ENCODE measurements around the gene GABRA5. TPM values are rescaled to one million over a fixed set of nuclear protein-coding genes. Genes with fewer than 3 reads are reported as not detected.

GABRA5 gene
- total RNA-seq, 1 experiment from 2014 or later, result 4.9 TPM

GRCh38 chr15:26970712-26971210, 103.9 kb downstream of the GABRA5 start, which contains the start of gene GABRG3:
TSS of gene GABRG3 (plus strand) at chr15:26971181.
- Histone ChIP-seq H2AFZ (ENCODE audit: low read length) (no peak within 1 kb of the TSS), H2AK5ac (ENCODE audit: insufficient read length, low read length) (no peak within 1 kb of the TSS), H3K27ac (ENCODE audit: insufficient read length, low read depth, low read length) (no peak within 1 kb of the TSS), H4K5ac (ENCODE audit: insufficient read length, low read depth, low read length) (no peak within 1 kb of the TSS), H3K79me2 (ENCODE audit: insufficient read depth, low read length) (no peaks in the 10 kb centered on the region), H3K56ac (ENCODE audit: insufficient read length, low read depth, low read length) (no peak within 1 kb of the TSS), H3K14ac (ENCODE audit: insufficient read depth, low read length) (no peak within 1 kb of the TSS), H2BK20ac (ENCODE audit: low read depth, low read length, poor library complexity, severe bottlenecking) (no peak within 1 kb of the TSS), H3K23ac (ENCODE audit: insufficient read length, low read depth, low read length) (no peak within 1 kb of the TSS), H3K9me3 (ENCODE audit: control insufficient read depth, low read depth, low read length) (no peaks in the 10 kb centered on the region), H3K4me2 (ENCODE audit: insufficient read depth, insufficient read length, low read length) (peak within 1 kb of the TSS; percentile 85), H3K23me2 (ENCODE audit: insufficient read length, low read depth, low read length, poor library complexity, severe bottlenecking) (peaks cover 12% of the 10 kb centered on the region), H2BK120ac (ENCODE audit: low read depth, low read length, poor library complexity, severe bottlenecking) (no peak within 1 kb of the TSS), H3K18ac (ENCODE audit: insufficient read length, low read depth, low read length) (no peak within 1 kb of the TSS), H3K4ac (ENCODE audit: low read depth, low read length) (no peak within 1 kb of the TSS), H2BK5ac (ENCODE audit: insufficient read length, low read length) (no peak within 1 kb of the TSS), H4K8ac (replicated peaks; ENCODE audit: insufficient read length, low read depth, low read length) (no peak within 1 kb of the TSS), H3T11ph (ENCODE audit: low read length) (no peak within 1 kb of the TSS), H3K27me3 (ENCODE audit: insufficient read depth, low read length) (peaks cover 26% of the 10 kb centered on the region), H2BK12ac (ENCODE audit: insufficient read length, low read depth, low read length) (no peak within 1 kb of the TSS), H3K4me1 (ENCODE audit: insufficient read depth, low read length) (no peaks in the 10 kb centered on the region; the same call in 1 of the 2 replicates), H4K20me1 (ENCODE audit: control insufficient read depth, insufficient read depth, insufficient read length) (no peaks in the 10 kb centered on the region), H4K91ac (ENCODE audit: insufficient read length, low read depth, low read length) (no peak within 1 kb of the TSS), H3K79me1 (ENCODE audit: insufficient read depth, low read depth, low read length, poor library complexity, severe bottlenecking) (no peaks in the 10 kb centered on the region), H2BK15ac (ENCODE audit: low read depth, low read length) (no peak within 1 kb of the TSS), H3K9ac (ENCODE audit: extremely low read depth, insufficient read length, low read length) (no peak within 1 kb of the TSS)
- Mint-ChIP-seq H3K27me3 (ENCODE audit: low read depth) (peaks cover 75% of the 10 kb centered on the region), H3K36me3 (ENCODE audit: insufficient read depth in 1 of 3, low read depth in 3 of 3) (no peaks in the 10 kb centered on the region), H3K4me3 (peak within 1 kb of the TSS; percentile 68 to 90), H3K27ac (no peak within 1 kb of the TSS; a peak in 1 of 7 replicates), H3K9me3 (peaks cover 0 to 2% of the 10 kb centered on the region in 2 experiments; a peak in 1 of 5 replicates), H3K4me1 (peaks cover 13 to 15% of the 10 kb centered on the region in 2 experiments; a peak in 3 of 4 replicates)
- WGBS (ENCODE audit: extremely low coverage, insufficient read length, low lambda C conversion rate), result no CpG with 5 or more reads among the region's 33 CpGs
- no peak for TF ChIP-seq CTCF (conservative IDR thresholded peaks at IDR 0.05)
- peak; percentile 77 for DNase-seq
